Measurements from ENCODE around the gene SBF1. TPM values are rescaled to one million over a fixed set of nuclear protein-coding genes. Genes with fewer than 3 reads are reported as not detected.

Gene SBF1
- total and polyA plus RNA-seq, 2 donors (not counting 1 experiment from before 2014, with no cell fraction given), result 13.5 to 75.8 TPM

DNA sequence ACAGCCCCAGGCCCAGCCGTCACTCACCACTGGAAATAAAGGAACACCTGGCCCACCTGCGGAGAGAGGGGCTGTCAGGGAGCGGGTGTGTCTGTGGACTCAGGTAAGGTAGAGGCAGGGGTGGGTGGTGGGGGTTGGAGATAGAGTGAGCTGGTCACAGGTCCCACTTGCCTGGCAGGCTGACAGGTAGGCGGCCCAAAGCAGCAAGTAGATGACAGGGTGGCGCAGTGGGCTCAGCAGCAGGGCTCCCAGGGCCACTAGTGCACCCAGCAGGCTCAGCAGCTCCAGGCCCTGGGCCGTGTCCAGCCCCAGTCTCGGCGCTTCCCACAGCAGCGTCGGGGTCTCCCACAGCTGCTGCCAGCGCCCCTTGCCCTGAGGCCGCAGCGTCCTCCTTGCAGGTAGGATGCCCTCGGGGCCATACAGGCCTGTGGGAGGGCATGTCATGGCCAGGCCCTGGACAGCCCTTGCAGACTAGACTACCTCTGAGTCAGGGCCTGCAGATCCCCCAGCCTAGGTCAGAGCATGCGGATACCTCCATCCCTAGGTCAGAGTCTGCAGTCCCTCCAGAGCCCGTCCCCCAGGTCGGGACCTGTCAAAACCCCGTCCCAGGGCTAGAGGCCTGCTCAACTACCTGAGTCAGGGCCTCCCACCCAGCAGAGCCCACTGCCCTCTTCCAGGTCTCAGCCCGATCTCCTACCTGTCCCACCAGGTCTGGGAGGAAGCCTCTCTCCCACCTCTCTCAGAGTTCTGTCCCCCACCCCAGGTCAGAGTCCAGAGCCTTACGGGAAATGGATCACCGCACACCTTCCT, 32.0 kb upstream of the SBF1 start:
- Histone ChIP-seq H3K36me3 (ENCODE audit: control insufficient read depth, insufficient read depth, low read length) (peaks cover 19% of the 10 kb centered on the region), H3K4me2 (ENCODE audit: extremely low read depth, insufficient read depth, low read length) (peak overlapping the region; percentile 42), H3K9me3 (ENCODE audit: control insufficient read depth, insufficient read depth, low read depth, low read length) (no peaks in the 10 kb centered on the region), H3K27ac (ENCODE audit: insufficient read depth, low read length) (peak overlapping the region; percentile 86), H3K27me3 (ENCODE audit: control insufficient read depth, insufficient read depth, low read length) (no peaks in the 10 kb centered on the region), H2AFZ (ENCODE audit: low read length) (peak overlapping the region; percentile 81), H4K20me1 (ENCODE audit: control insufficient read depth, extremely low read depth, insufficient read depth, low read length) (no peaks in the 10 kb centered on the region), H3K9ac (ENCODE audit: insufficient read depth, low read length) (peak overlapping the region; percentile 81), H3K79me2 (ENCODE audit: control insufficient read depth, insufficient read depth, low read length) (peaks cover 37% of the 10 kb centered on the region), H3K4me3 (replicated peaks in 1 of 4; ENCODE audit: control extremely low read depth in 1 of 4, insufficient read depth in 1 of 4, low read depth in 3 of 4, low read length in 4 of 4) (peak overlapping the region; percentile 91 to 97 (median 94)), H3K4me1 (ENCODE audit: control insufficient read depth, extremely low read depth, insufficient read depth, low read length) (peaks cover 3% of the 10 kb centered on the region)
- TF ChIP-seq CTCF (conservative IDR thresholded peaks at IDR 0.05 in 1 of 2, IDR thresholded peaks at IDR 0.05 in 1 of 2; ENCODE audit: low read depth in 1 of 2, low read length in 2 of 2) (no peak), EZH2 (IDR thresholded peaks at IDR 0.05; ENCODE audit: low read length, missing control alignments) (no peak)
- DNase-seq (ENCODE audit: low read depth in 2 of 2), result peak in 1 of 2 donors; percentile 3

DNA sequence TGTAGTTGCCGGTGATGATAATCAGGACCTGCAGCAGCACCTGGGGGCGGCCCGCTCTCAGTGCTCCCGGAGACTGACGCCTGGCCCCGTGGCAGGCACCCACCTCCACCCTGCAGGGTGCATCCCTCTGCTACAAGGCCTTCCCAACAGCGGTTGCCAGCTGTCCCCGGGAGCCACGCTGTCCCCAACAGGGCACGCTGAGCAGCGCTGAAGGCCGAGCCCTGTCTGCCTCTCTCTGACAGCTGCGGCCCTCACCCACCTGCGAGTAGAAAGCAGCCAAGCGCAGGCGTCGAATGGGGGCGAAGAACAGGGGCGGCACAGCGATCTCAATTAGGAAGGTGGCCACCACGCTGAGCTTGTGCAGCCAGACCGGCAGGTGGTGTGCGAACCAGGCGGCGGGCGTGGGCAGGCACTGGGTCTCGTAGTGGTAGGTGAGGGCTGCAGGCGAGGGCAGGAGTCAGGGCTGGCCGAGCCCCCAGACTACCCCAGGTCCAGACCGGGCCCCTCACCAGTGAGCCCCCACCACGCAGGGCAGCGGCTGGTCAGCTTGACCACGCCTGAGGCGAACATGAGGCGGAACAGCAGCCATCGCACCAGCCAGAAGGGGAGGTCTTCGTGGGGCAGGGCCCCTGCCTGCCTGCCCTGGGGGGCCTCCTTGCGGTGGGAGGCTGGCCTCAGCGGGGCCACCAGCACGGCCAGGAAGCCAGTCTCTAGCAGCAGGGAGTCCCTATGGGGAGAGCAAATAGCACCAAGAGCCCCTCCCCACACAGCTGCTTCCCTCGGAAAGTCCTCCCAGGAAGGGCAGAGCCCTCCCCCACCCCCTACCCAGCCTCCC, 31.2 kb upstream of the SBF1 start:
- no peak for DNase-seq (ENCODE audit: low read depth in 2 of 2)
- Histone ChIP-seq H3K27ac (ENCODE audit: insufficient read depth, low read length) (no peak overlapping the region), H4K20me1 (ENCODE audit: control insufficient read depth, extremely low read depth, insufficient read depth, low read length) (no peaks in the 10 kb centered on the region), H3K9ac (ENCODE audit: insufficient read depth, low read length) (no peak overlapping the region), H3K79me2 (ENCODE audit: control insufficient read depth, insufficient read depth, low read length) (peaks cover 37% of the 10 kb centered on the region), H3K4me1 (ENCODE audit: control insufficient read depth, extremely low read depth, insufficient read depth, low read length) (peaks cover 3% of the 10 kb centered on the region), H3K27me3 (ENCODE audit: control insufficient read depth, insufficient read depth, low read length) (no peaks in the 10 kb centered on the region), H3K36me3 (ENCODE audit: control insufficient read depth, insufficient read depth, low read length) (peaks cover 19% of the 10 kb centered on the region), H2AFZ (ENCODE audit: low read length) (no peak overlapping the region), H3K4me3 (replicated peaks in 1 of 4; ENCODE audit: control extremely low read depth in 1 of 4, insufficient read depth in 1 of 4, low read depth in 3 of 4, low read length in 4 of 4) (peak overlapping the region in 3 of 4 experiments; percentile 93 to 97 (median 94)), H3K4me2 (ENCODE audit: extremely low read depth, insufficient read depth, low read length) (peak overlapping the region; percentile 42), H3K9me3 (ENCODE audit: control insufficient read depth, insufficient read depth, low read depth, low read length) (no peaks in the 10 kb centered on the region)
- TF ChIP-seq EZH2 (IDR thresholded peaks at IDR 0.05; ENCODE audit: low read length, missing control alignments), result no peak
- no peak for TF ChIP-seq CTCF (conservative IDR thresholded peaks at IDR 0.05 in 1 of 2, IDR thresholded peaks at IDR 0.05 in 1 of 2; ENCODE audit: low read depth in 1 of 2, low read length in 2 of 2)

GRCh38 chr22:50505276-50505775, 30.5 kb upstream of the SBF1 start:
- Histone ChIP-seq H3K27me3 (ENCODE audit: control insufficient read depth, insufficient read depth, low read length) (no peaks in the 10 kb centered on the region), H3K4me1 (ENCODE audit: control insufficient read depth, extremely low read depth, insufficient read depth, low read length) (peaks cover 3% of the 10 kb centered on the region), H3K36me3 (ENCODE audit: control insufficient read depth, insufficient read depth, low read length) (peaks cover 19% of the 10 kb centered on the region), H3K4me2 (ENCODE audit: extremely low read depth, insufficient read depth, low read length) (no peak overlapping the region), H3K9me3 (ENCODE audit: control insufficient read depth, insufficient read depth, low read depth, low read length) (no peaks in the 10 kb centered on the region), H4K20me1 (ENCODE audit: control insufficient read depth, extremely low read depth, insufficient read depth, low read length) (no peaks in the 10 kb centered on the region), H2AFZ (ENCODE audit: low read length) (no peak overlapping the region), H3K27ac (ENCODE audit: insufficient read depth, low read length) (no peak overlapping the region), H3K79me2 (ENCODE audit: control insufficient read depth, insufficient read depth, low read length) (peaks cover 35% of the 10 kb centered on the region), H3K4me3 (replicated peaks in 1 of 4; ENCODE audit: control extremely low read depth in 1 of 4, insufficient read depth in 1 of 4, low read depth in 3 of 4, low read length in 4 of 4) (no peak overlapping the region), H3K9ac (ENCODE audit: insufficient read depth, low read length) (no peak overlapping the region)
- no peak for TF ChIP-seq CTCF (conservative IDR thresholded peaks at IDR 0.05 in 1 of 2, IDR thresholded peaks at IDR 0.05 in 1 of 2; ENCODE audit: low read depth in 1 of 2, low read length in 2 of 2)
- TF ChIP-seq EZH2 (IDR thresholded peaks at IDR 0.05; ENCODE audit: low read length, missing control alignments), result no peak
- DNase-seq (ENCODE audit: low read depth in 2 of 2), result no peak
